Caco-2 (cell line): Measurements from ENCODE around the gene SNX15. TPM values are rescaled to one million over a fixed set of nuclear protein-coding genes. Genes with fewer than 3 reads are reported as not detected.

Experiments
- BruUV-seq: library from RNA; stranded (reverse); fragments of 400-500 nt; replicated peaks from 2 replicates; lab custom pipeline; 2021; lab: Mats Ljungman, UMichigan
- CTCF ChIA-PET: fragments of 300-600 bp; sonication (Branson Sonifier 250); formaldehyde crosslinking; loops from one replicate; lab custom pipeline; 2022; ENCODE audit warnings: antibody characterized with exemption; lab: Charles Lee
- POLR2A ChIA-PET: fragments of 300-600 bp; sonication (Branson Sonifier 250); formaldehyde crosslinking; loops from one replicate; lab custom pipeline; 2022; ENCODE audit warnings: antibody characterized with exemption; lab: Charles Lee
- DNase-seq, 2 experiments: peaks; one replicate each; pipeline versions ENCODE4 v3.0.0 to v3.0.0-alpha.2; 2020 to 2022
- H3K27me3 ChIP-seq: replicated peaks from 2 replicates; pipeline ENCODE4 v1.6.0; 2011; ENCODE audit warnings: low read length; ENCODE audit not compliant: control insufficient read depth, insufficient read depth
- H3K36me3 ChIP-seq: 2 replicates; pipeline ENCODE4 v1.5.1; 2011; ENCODE audit warnings: low read length; ENCODE audit not compliant: control insufficient read depth, insufficient read depth
- H3K4me1 ChIP-seq: fragments of 250-450 bp; sonication (Bioruptor Pico); 2 replicates; pipeline ENCODE4 v1.5.1; 2020; ENCODE audit warnings: mild to moderate bottlenecking
- H3K4me3 ChIP-seq: 2 replicates; pipeline ENCODE4 v1.5.1; 2011; ENCODE audit warnings: low read depth, mild to moderate bottlenecking, control low read depth, low read length
- H3K9me3 ChIP-seq: fragments of 250-450 bp; sonication (Bioruptor Pico); 2 replicates; pipeline ENCODE4 v1.5.1; 2020; ENCODE audit warnings: mild to moderate bottlenecking, moderate library complexity
- H3K27ac Mint-ChIP-seq: one replicate; pipeline ENCODE4 v1.8.0; 2022; ENCODE audit warnings: mixed read lengths; ENCODE audit not compliant: unreplicated experiment
- H3K27me3 Mint-ChIP-seq: one replicate; pipeline ENCODE4 v1.8.0; 2022; ENCODE audit warnings: mixed read lengths; ENCODE audit not compliant: insufficient read depth, unreplicated experiment
- H3K36me3 Mint-ChIP-seq: one replicate; pipeline ENCODE4 v1.8.0; 2022; ENCODE audit warnings: mild to moderate bottlenecking, mixed read lengths; ENCODE audit not compliant: insufficient read depth, unreplicated experiment
- H3K4me1 Mint-ChIP-seq: one replicate; pipeline ENCODE4 v1.8.0; 2022; ENCODE audit warnings: low read depth, mixed read lengths; ENCODE audit not compliant: unreplicated experiment
- H3K4me3 Mint-ChIP-seq: one replicate; pipeline ENCODE4 v1.8.0; 2022; ENCODE audit warnings: mild to moderate bottlenecking, moderate library complexity, mixed read lengths; ENCODE audit not compliant: unreplicated experiment
- H3K9me3 Mint-ChIP-seq: one replicate; pipeline ENCODE4 v1.8.0; 2022; ENCODE audit warnings: mixed read lengths; ENCODE audit not compliant: unreplicated experiment
- CTCF ChIP-seq, 2 experiments: fragments of 200-600 bp in 1 of 2; IDR thresholded peaks; 1 replicate in 1 of 2; 2 replicates in 1 of 2; pipeline versions ENCODE4 v1.5.1 to v1.8.0; 2011 to 2022; ENCODE audit warnings: antibody characterized with exemption in 1 of 2, control low read depth in 1 of 2, inconsistent platforms in 1 of 2, low read depth in 1 of 2, low read length in 1 of 2, mild to moderate bottlenecking in 1 of 2, moderate library complexity in 1 of 2; ENCODE audit not compliant: insufficient read depth in 1 of 2, severe bottlenecking in 1 of 2, unreplicated experiment in 1 of 2
- intact Hi-C: fragments of 100-400 bp; cut with micrococcal nuclease; formaldehyde crosslinking; loops from one replicate; pipeline ENCODE4 v1.10.0; 2022; ENCODE audit not compliant: unreplicated experiment
- total RNA-seq: library from RNA; stranded (reverse); gene quantifications from 2 replicates; pipeline ENCODE4 v1.2.3, GENCODE V29; 2022

Gene SNX15
- total RNA-seq, 1 experiment from 2014 or later = 35.8 TPM

- H3K4me1 Mint-ChIP-seq = peaks cover 26% of the 10 kb centered on the region
- Histone ChIP-seq H3K36me3 (no peaks in the 10 kb centered on the region), H3K9me3 (no peaks in the 10 kb centered on the region), H3K4me3 (no peak overlapping the region), H3K27me3 (no peaks in the 10 kb centered on the region), H3K4me1 (peaks cover 37% of the 10 kb centered on the region)
- H3K36me3 Mint-ChIP-seq = no peaks in the 10 kb centered on the region
- intact Hi-C loops = loop anchor here (5.0 kb wide), 1 partner anchor 152 kb away; no protein-coding TSS in a partner anchor
- TF ChIP-seq CTCF (IDR thresholded peaks at IDR 0.05; ENCODE audit: insufficient read depth in 1 of 2, low read depth in 1 of 2, low read length in 1 of 2, severe bottlenecking in 1 of 2, unreplicated experiment in 1 of 2) = no peak
- H3K27me3 Mint-ChIP-seq = no peaks in the 10 kb centered on the region
- no peak overlapping the region for H3K4me3 Mint-ChIP-seq
- CTCF ChIA-PET = interaction anchor here (0.6 to 1.4 kb wide), 5 partner anchors 11 to 123 kb away, joined by 3 to 15 read pairs (median 5); partner anchors contain the start of gene MRPL49
- BruUV-seq = no TSS peak
- peak overlapping the region; percentile 14 for H3K27ac Mint-ChIP-seq
- H3K9me3 Mint-ChIP-seq = no peaks in the 10 kb centered on the region
- POLR2A ChIA-PET = interaction anchor here (0.6 to 1.1 kb wide), 3 partner anchors 30 to 504 kb away, joined by 3 to 12 read pairs (median 10); no protein-coding TSS in a partner anchor
- DNase-seq = peak; percentile 71 to 86
Measured at GRCh38 chr11:64998690-64999431, 28.4 kb upstream of the SNX15 start.

- no peaks in the 10 kb centered on the region for H3K27me3 Mint-ChIP-seq
- Histone ChIP-seq H3K4me3 (no peak overlapping the region), H3K27me3 (no peaks in the 10 kb centered on the region), H3K4me1 (peaks cover 37% of the 10 kb centered on the region), H3K9me3 (no peaks in the 10 kb centered on the region), H3K36me3 (no peaks in the 10 kb centered on the region)
- DNase-seq = no peak
- peak overlapping the region; percentile 14 for H3K27ac Mint-ChIP-seq
- ChIA-PET POLR2A (no interaction called here), CTCF (interaction anchor here (1.1 to 1.4 kb wide), 2 partner anchors 14 to 82 kb away, joined by 3 to 15 read pairs; no protein-coding TSS in a partner anchor)
- BruUV-seq = no TSS peak
- peaks cover 26% of the 10 kb centered on the region for H3K4me1 Mint-ChIP-seq
- H3K9me3 Mint-ChIP-seq = no peaks in the 10 kb centered on the region
- no peaks in the 10 kb centered on the region for H3K36me3 Mint-ChIP-seq
- no peak overlapping the region for H3K4me3 Mint-ChIP-seq
- TF ChIP-seq CTCF (IDR thresholded peaks at IDR 0.05; ENCODE audit: insufficient read depth in 1 of 2, low read depth in 1 of 2, low read length in 1 of 2, severe bottlenecking in 1 of 2, unreplicated experiment in 1 of 2) = no peak
- intact Hi-C loops = loop anchor here (5.0 kb wide), 1 partner anchor 152 kb away; no protein-coding TSS in a partner anchor
Measured at GRCh38 chr11:64999478-64999877, 27.8 kb upstream of the SNX15 start.

GRCh38 chr11:65002706-65003105 lies 24.5 kb upstream of the SNX15 start:
- BruUV-seq = no TSS peak
- Histone ChIP-seq H3K4me1 (peaks cover 27% of the 10 kb centered on the region), H3K9me3 (no peaks in the 10 kb centered on the region), H3K36me3 (no peaks in the 10 kb centered on the region), H3K4me3 (no peak overlapping the region), H3K27me3 (no peaks in the 10 kb centered on the region)
- peaks cover 12% of the 10 kb centered on the region for H3K4me1 Mint-ChIP-seq
- H3K9me3 Mint-ChIP-seq = no peaks in the 10 kb centered on the region
- TF ChIP-seq CTCF (IDR thresholded peaks at IDR 0.05; ENCODE audit: insufficient read depth in 1 of 2, low read depth in 1 of 2, low read length in 1 of 2, severe bottlenecking in 1 of 2, unreplicated experiment in 1 of 2) = no peak
- intact Hi-C loops = no loop called here
- POLR2A ChIA-PET = no interaction called here
- no peaks in the 10 kb centered on the region for H3K27me3 Mint-ChIP-seq
- no peak for DNase-seq
- H3K27ac Mint-ChIP-seq = no peak overlapping the region
- H3K36me3 Mint-ChIP-seq = no peaks in the 10 kb centered on the region
- CTCF ChIA-PET = interaction anchor here (1.3 kb wide), 1 partner anchor 10 kb away, joined by 4 read pairs; no protein-coding TSS in a partner anchor
- H3K4me3 Mint-ChIP-seq = no peak overlapping the region
